Stimulated activated effector memory CD8-positive, alpha-beta T cell treated with anti-CD3 and anti-CD28 coated beads, Interleukin-12 subunit alpha, Interleukin-12 subunit beta, amount 100 ng/mL, for 72 hours (primary cell): ENCODE data around the gene RAB40C.

Experiments
- ATAC-seq: fragments of 150-1000 bp; cut with Tn5 transposase; 2 replicates; pipeline ENCODE4 v1.10.0; 2021
- DNase-seq, 2 donors: peaks; one replicate each; pipeline ENCODE4 v3.0.0; 2021 to 2022; ENCODE audit warnings: low spot score in 2 of 2
- H3K27ac Mint-ChIP-seq: one replicate; pipeline ENCODE4 v1.8.0; 2022; ENCODE audit warnings: mild to moderate bottlenecking, mixed read lengths
- H3K36me3 Mint-ChIP-seq: one replicate; pipeline ENCODE4 v1.8.0; 2022; ENCODE audit warnings: mild to moderate bottlenecking, mixed read lengths
- H3K4me1 Mint-ChIP-seq: one replicate; pipeline ENCODE4 v1.8.0; 2022; ENCODE audit warnings: mixed read lengths
- H3K4me3 Mint-ChIP-seq: one replicate; pipeline ENCODE4 v1.8.0; 2022; ENCODE audit warnings: mild to moderate bottlenecking, mixed read lengths
- H3K9me3 Mint-ChIP-seq: one replicate; pipeline ENCODE4 v1.8.0; 2022; ENCODE audit warnings: mixed read lengths

RAB40C gene

DNA sequence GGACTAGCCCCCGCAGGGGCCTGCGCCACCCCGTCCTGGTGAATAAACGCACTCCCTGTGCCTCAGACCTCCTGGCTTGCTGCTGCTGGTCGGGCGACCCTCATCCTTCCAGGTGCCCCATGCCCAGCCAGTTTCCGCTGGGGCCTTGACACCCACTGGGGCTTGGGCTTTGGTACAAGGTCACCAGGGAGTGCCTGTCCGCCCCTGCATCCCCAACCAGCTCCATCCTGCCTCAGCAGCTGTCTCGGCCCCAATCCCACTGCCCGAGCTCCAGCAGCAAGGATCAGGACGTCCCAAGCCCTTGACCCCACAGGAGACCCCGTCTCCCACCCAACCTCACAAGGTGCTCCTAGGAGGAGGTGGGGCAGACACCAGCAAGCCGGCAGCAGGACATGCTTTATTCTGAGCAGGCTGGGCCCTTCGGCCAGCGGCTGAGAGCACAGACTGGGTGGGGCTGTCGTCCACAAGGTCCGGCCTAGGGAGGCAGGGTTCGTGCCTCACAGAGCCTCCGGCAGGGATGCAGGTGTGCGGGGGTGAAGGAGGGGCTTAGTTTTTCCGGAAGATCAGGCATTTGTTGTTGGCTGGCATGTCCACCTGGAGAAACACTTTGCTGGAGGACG lies 44.3 kb downstream of the RAB40C start:
- ATAC-seq (no peak), DNase-seq (no peak)
- no peaks in the 10 kb centered on the region for H3K9me3 Mint-ChIP-seq
- H3K36me3 Mint-ChIP-seq = peaks cover 36% of the 10 kb centered on the region
- H3K27ac Mint-ChIP-seq = peak overlapping the region; percentile 72
- peaks cover 19% of the 10 kb centered on the region for H3K4me1 Mint-ChIP-seq
- H3K4me3 Mint-ChIP-seq = peak overlapping the region; percentile 92

DNA sequence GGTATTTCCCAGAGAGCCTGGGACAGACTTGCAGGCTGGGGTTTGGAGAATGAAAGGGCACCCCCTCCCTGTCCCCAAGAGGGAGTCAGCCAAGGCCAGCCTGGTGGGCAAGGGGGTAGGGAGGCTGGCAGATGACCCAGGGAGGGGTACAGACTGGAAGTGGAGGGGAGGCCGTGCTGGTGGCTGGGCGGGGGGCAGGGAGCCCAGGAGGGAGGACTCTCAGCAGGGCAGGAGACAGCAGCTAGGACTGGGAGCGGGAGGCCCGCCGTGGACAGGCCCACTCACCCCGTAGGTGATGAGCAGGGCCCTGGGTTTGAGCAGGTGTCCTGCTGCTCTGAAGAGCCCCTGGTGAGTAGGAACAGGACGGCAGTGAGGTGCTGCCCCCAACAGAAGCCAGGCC lies 45.1 kb downstream of the RAB40C start:
- no peak for ATAC-seq
- H3K27ac Mint-ChIP-seq = peak overlapping the region; percentile 72
- H3K4me3 Mint-ChIP-seq = peak overlapping the region; percentile 92
- H3K36me3 Mint-ChIP-seq = peaks cover 36% of the 10 kb centered on the region
- peaks cover 19% of the 10 kb centered on the region for H3K4me1 Mint-ChIP-seq
- H3K9me3 Mint-ChIP-seq = no peaks in the 10 kb centered on the region
- DNase-seq = no peak

DNA sequence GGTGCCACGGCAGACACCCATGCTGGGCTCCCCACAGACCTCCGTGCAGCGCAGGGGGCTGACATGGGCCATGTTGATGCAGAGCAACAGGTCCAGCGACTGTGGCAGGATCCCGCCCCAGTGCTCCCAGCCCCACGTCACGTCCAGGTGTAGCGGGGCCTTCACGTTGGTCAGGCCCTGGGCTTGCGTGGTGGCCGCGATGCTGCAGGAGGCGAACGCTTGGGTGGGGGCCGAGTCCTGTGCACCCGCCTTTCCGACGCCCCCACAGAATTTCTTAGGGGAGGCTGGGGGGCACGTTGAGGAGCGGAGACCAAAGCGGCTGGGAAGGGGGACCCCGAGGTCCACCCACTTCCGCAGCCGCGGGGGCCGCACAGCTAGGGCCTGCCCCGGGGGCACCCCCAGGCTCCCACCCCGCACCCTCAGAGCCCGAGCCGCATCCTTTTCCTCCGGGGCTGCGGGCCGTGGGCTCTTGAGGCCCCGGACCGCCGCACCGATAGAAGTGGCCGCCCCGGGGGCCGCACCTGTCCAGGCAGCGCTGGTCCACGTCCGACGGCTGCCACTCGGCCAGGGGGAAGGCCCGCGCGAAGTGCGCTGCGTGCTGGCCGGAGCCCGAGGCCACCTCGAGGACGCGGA lies 45.8 kb downstream of the RAB40C start:
- peak overlapping the region; percentile 100 for H3K27ac Mint-ChIP-seq
- ATAC-seq = peak; percentile 0

DNA sequence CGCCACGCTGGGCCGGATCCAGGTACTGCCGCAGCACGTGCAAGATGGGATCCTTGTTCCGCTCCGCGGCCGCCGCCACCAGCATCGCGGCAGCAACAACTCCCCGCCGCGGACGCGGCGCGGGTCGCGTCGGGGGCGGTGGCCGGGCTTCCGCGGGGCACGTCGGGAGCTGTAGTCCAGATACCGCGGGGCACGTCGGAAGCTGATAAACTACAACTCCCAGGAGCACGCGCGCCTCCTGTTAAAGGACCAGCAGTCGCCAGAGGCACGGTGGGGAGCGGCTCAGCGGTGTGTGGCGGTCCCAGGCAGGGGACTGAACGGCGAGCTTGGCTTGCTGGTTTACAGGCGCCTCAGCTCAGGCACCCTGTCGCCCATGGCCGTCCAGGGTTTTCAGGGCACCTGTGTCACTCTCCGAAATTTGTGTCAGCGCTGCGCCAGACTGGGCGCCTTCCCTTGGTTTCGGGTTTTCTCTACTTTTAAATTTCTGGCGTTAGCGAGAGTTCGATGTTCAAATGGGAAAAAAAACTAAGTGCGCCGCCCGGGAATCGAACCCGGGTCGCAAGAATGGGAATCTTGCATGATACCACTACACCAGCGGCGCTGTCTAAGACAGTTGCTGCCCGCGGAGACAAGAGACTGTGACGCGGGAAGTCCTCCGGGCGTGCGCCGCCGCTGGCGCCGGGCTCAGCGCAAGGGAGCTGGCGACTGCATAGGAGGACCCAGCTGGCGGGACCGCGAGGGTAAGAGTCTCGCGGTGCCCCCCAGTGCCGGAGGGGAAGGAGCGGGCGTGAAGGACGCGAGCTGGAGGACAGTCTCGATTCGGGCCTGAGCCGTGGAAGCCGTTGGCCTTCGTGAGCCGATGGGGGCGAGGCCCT lies 46.6 kb downstream of the RAB40C start, which contains the start of gene METTL26:
Gene METTL26 (minus strand): TSS at position 100 of the 875 bp plus-strand sequence. CDS start 15 bp downstream, at position 85.
- peak; percentile 92 for ATAC-seq
- Mint-ChIP-seq H3K9me3 (no peaks in the 10 kb centered on the region), H3K36me3 (peaks cover 33% of the 10 kb centered on the region), H3K4me1 (peaks cover 19% of the 10 kb centered on the region), H3K27ac (peak within 1 kb of the TSS; percentile 100), H3K4me3 (peak within 1 kb of the TSS; percentile 92)
- DNase-seq = peak; percentile 93 to 99

More for the DNA sequence above, 45.8 kb downstream of the RAB40C start:
- Mint-ChIP-seq H3K4me3 (peak overlapping the region; percentile 92), H3K36me3 (peaks cover 36% of the 10 kb centered on the region), H3K9me3 (no peaks in the 10 kb centered on the region), H3K4me1 (peaks cover 19% of the 10 kb centered on the region)
- peak in 1 of 2 donors; percentile 69 for DNase-seq

DNA sequence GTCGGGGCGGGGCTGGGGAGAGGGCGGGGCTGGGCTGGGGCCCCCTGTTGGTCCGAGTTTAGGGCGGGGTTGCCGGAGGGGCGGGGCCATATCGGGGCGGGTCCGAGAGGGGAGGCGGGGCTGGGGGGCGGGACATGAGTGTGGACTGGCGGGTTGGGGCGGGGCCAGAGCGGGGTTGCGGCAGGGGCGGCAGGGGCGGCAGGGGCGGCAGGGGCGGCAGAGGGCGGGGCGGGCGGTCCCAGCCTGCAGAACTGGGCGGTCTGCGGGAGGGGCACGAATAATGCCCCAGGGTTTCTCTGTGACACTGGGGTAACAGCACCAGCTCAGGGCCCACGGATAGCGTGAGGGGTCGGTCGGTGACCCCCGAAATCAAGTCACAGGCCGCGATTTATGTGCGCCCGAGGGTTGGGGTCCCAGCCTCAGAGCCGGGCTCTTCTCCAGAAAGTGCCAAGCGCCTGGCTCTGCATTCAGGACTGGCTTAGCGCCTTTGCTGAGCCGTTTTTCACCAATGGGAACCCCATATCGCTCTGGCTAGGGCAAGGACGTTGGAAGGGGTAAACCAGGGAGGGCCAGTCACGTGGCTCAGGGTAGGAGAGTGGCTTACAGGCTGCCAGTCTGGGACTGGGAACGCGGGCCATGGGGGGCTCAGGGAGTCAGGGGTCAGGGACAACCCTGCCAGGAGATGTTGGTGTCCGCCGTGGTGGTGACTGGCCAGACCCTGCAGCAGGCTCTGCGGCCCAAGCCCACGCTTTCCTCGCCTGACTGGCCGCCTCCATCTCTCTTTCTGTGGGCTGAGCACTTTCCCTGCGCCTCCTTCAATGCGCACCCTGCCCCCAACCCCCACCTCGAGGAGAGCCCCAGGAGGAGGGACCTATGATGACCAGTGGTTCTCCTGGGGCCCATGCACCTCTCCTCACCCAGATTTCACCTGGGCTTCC lies 47.5 kb downstream of the RAB40C start:
- Mint-ChIP-seq H3K4me1 (peaks cover 19% of the 10 kb centered on the region), H3K36me3 (peaks cover 24% of the 10 kb centered on the region), H3K27ac (peak overlapping the region; percentile 100), H3K9me3 (no peaks in the 10 kb centered on the region), H3K4me3 (peak overlapping the region; percentile 92)
- DNase-seq (no peak), ATAC-seq (peak; percentile 0)

DNA sequence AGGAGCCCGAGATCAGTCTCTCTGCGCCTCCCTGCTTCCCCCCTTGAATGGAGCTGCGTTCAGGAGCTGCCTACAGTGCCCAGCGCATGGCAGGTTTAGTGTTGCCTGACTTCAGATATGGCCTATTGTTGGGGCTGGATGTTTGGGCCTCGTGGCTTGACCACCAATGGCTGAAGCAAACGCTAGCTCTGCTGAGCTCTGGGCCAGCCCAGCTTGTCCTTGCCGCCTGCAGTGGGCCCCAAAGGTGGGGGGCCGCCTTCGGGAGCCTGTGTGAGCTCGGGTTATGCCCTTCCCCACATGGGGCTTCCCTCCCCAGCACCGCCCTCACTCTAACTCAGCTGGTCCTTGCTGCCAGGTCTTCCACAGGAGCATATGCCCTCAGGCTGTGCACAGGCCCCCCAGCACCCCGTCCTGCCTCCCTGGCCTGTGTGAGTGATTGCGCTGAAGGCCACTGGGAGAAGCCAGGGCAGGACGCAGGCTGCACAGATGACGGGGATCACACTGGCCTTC lies 48.2 kb downstream of the RAB40C start:
- ATAC-seq = no peak
- H3K4me3 Mint-ChIP-seq = no peak overlapping the region
- H3K4me1 Mint-ChIP-seq = peaks cover 19% of the 10 kb centered on the region
- peaks cover 22% of the 10 kb centered on the region for H3K36me3 Mint-ChIP-seq
- no peaks in the 10 kb centered on the region for H3K9me3 Mint-ChIP-seq
- no peak for DNase-seq
- peak overlapping the region; percentile 26 for H3K27ac Mint-ChIP-seq

DNA sequence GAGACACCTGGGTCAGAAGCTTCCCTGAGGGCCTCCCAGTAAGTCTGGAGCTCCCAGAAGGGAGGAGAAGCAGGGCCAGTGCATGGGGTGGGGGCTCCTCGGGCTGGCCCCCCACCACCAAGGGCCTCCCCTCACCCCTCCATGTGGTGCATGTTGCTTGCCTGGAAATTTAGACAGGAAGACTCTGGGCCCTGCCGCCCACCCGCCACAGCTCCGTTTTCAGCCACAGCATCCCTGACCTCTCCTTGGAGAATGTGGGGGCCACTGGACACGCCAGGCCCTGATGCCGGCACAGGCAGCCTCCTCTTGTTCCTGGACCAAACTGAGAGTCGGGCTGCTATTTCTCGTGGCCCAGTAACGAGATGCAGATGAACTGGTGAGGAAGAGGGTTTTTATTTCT lies 49.0 kb downstream of the RAB40C start:
- ATAC-seq (no peak), DNase-seq (no peak)
- Mint-ChIP-seq H3K27ac (no peak overlapping the region), H3K4me3 (no peak overlapping the region), H3K4me1 (peaks cover 24% of the 10 kb centered on the region), H3K9me3 (no peaks in the 10 kb centered on the region), H3K36me3 (peaks cover 25% of the 10 kb centered on the region)

DNA sequence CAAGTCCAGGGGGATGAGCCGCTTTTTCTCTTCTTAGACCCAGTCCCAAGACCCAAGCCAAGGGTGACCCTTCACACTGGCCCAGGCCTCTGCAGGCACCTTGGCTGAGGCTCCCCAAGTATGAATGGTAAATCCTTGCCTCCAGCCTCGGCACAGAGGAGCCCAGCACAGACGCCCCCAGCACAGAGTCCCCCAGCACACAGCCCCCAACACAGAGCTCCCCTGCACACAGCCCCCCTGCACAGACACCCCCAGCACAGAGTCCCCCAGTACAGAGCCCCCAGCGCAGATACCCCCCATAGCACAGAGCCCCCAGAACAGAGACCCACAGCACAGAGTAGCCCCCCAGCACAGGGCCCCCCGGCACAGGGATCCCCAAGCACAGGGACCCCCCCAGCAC lies 50.7 kb downstream of the RAB40C start:
- no peak overlapping the region for H3K27ac Mint-ChIP-seq
- ATAC-seq (no peak), DNase-seq (no peak)
- H3K9me3 Mint-ChIP-seq = no peaks in the 10 kb centered on the region
- H3K36me3 Mint-ChIP-seq = peaks cover 30% of the 10 kb centered on the region
- H3K4me1 Mint-ChIP-seq = peaks cover 28% of the 10 kb centered on the region
- peak overlapping the region; percentile 49 for H3K4me3 Mint-ChIP-seq

DNA sequence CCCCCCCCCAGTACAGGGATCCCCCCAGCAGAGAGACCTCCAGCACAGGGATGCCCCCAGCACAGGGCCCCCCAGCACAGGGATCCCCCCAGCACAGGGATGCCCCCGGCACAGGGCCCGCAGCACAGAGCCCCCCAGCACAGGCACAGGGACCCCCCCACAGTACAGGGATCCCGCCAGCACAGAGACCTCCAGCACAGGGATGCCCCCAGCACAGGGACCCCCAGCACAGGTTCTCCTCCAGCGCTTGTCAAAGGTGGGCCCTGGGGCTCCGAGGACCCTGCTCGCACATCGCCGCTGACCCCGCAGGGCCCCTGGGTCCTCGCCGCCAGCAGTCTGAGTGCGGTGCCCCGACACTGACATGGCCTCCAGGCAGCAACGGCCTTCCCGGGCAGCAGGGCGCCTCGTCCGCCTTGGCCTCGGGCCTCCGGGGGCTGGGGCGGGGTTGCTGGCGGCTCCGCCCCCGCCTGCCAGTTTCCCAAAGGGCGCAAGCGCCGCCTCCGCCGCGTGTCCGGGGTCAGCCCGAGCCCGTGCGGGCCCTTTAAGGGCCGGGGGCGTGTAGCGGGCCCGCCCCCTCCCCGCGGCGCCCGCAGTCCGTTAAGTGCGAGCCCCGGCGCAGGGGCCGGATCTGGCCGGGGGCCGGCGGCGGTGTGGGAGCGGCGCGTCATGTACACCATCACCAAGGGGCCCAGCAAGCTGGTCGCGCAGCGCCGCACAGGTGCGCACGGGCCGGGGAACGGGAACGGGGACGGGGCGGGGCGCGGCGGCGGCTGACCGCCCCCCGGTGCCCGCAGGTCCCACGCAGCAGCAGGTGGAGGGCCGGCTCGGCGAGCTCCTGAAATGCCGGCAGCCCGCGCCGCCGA lies 51.7 kb downstream of the RAB40C start, which contains the start of gene MCRIP2:
Gene MCRIP2 (plus strand): TSS at position 503 of the 863 bp plus-strand sequence. CDS start 164 bp downstream, at position 667.
- H3K4me3 Mint-ChIP-seq = peak within 1 kb of the TSS; percentile 74
- ATAC-seq = peak; percentile 68
- H3K9me3 Mint-ChIP-seq = no peaks in the 10 kb centered on the region
- H3K4me1 Mint-ChIP-seq = peaks cover 25% of the 10 kb centered on the region
- peak; percentile 72 to 90 for DNase-seq
- peaks cover 24% of the 10 kb centered on the region for H3K36me3 Mint-ChIP-seq
- peak within 1 kb of the TSS; percentile 86 for H3K27ac Mint-ChIP-seq

DNA sequence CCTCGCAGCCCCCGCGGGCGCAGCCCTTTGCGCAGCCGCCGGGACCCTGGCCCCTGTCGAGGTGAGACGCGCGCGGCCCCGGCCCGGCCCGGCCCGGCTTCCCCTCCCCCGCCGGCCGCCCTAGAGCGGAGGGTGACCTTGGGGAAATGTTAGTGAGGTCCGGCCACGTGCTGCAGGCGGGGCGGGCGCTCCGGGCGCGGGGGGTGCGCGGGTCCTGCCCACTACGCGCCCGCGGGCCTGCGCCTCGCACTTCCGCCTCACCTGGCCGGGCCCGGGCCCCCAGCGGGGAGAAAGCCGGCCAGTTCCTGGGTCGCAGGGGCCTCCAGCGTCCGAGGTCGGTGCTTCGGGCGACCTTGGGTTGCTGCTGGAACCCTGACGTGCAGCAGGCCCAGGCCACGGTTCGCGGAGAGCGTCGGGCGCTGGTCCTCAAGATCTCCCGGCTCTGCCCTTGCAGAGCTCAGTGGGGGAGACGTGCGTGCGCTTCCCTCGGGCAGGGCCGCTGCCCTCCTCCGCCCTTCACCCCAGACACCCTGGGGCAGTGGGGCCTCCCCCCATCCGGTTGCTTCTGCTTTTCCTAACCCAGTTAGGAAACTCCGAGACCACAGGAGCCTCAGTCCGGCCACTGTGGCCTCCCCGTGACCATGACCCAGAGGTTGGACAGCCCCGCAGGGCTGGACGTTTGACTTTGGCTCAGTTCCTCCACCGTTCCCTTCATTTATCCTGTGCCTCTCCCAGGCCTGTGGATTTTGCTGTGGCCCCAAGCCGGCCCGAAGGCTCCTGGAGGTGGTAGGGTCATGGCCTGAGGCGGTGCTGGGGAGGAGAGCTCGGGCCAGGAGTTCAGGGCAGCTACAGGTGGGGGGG lies 52.6 kb downstream of the RAB40C start:
- peaks cover 22% of the 10 kb centered on the region for H3K4me1 Mint-ChIP-seq
- H3K9me3 Mint-ChIP-seq = no peaks in the 10 kb centered on the region
- DNase-seq = peak in 1 of 2 donors; percentile 71
- peak overlapping the region; percentile 86 for H3K27ac Mint-ChIP-seq
- peaks cover 17% of the 10 kb centered on the region for H3K36me3 Mint-ChIP-seq
- peak overlapping the region; percentile 74 for H3K4me3 Mint-ChIP-seq
- peak; percentile 52 for ATAC-seq

DNA sequence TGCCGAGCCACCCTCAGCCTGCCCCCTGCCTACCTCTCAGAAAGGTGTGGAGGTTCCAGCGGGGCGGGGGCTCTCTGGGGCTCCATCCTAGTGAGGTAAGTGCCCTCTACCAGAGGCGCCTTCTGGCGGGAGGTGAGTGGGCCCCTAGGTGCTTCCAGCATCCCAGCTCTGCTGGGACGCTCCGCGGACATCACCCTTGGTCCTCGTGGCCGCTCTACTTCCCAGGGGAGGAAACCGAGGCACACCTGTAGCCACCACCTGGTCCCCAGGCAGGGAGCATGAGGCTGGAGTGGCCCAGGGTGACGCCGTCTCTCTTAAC lies 53.1 kb downstream of the RAB40C start:
- ATAC-seq (no peak), DNase-seq (no peak)
- H3K4me1 Mint-ChIP-seq = peaks cover 24% of the 10 kb centered on the region
- peak overlapping the region; percentile 74 for H3K4me3 Mint-ChIP-seq
- H3K27ac Mint-ChIP-seq = peak overlapping the region; percentile 86
- H3K36me3 Mint-ChIP-seq = peaks cover 17% of the 10 kb centered on the region
- no peaks in the 10 kb centered on the region for H3K9me3 Mint-ChIP-seq

DNA sequence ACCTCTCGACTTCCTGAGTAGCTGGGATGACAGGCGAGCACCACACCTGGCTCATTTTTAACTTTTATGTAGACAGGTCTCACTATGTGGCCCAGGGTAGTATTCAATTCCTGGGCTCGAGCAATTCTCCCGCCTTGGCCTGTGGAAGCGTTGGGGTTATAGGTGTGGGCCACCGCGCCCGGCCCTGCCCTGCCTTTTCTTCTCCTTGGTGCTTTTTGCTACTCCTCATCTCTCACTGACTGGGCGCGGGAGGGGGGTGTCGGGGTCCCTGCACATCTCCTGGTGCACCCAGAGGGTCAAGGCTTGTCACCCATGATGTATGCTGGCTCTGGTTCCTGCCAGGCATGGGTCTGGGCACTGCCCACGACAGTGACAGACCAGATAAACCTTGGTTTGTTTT lies 54.7 kb downstream of the RAB40C start:
- peak overlapping the region; percentile 74 for H3K4me3 Mint-ChIP-seq
- no peaks in the 10 kb centered on the region for H3K9me3 Mint-ChIP-seq
- DNase-seq (no peak), ATAC-seq (no peak)
- peak overlapping the region; percentile 86 for H3K27ac Mint-ChIP-seq
- H3K4me1 Mint-ChIP-seq = peaks cover 31% of the 10 kb centered on the region
- H3K36me3 Mint-ChIP-seq = peaks cover 17% of the 10 kb centered on the region
